Loucy (cell line): ENCODE measurements around the gene EIPR1.

Source experiments
- H2AFZ ChIP-seq: fragments of 200-600 bp; sonication (generic); 2 replicates; pipeline ENCODE4 v1.6.0; 2016; ENCODE audit warnings: antibody characterized with exemption, mild to moderate bottlenecking, low read length, moderate library complexity
- H3F3A ChIP-seq: fragments of 200-600 bp; 2 replicates; pipeline ENCODE4 v1.6.0; 2016; ENCODE audit warnings: antibody characterized with exemption, low read depth, mild to moderate bottlenecking
- H3K27me3 ChIP-seq: fragments of 200-600 bp; sonication (generic); 2 replicates; pipeline ENCODE4 v1.6.1; 2014; ENCODE audit warnings: low read length, mild to moderate bottlenecking; ENCODE audit not compliant: insufficient read depth, poor library complexity, severe bottlenecking
- H3K36me3 ChIP-seq: fragments of 200-600 bp; sonication (generic); 2 replicates; pipeline ENCODE4 v1.6.1; 2016; ENCODE audit warnings: low read length; ENCODE audit not compliant: insufficient read depth
- H3K4me1 ChIP-seq: fragments of 200-600 bp; sonication (generic); 2 replicates; pipeline ENCODE4 v1.5.1; 2014; ENCODE audit warnings: low read length, mild to moderate bottlenecking; ENCODE audit not compliant: insufficient read depth, poor library complexity, severe bottlenecking
- H3K4me2 ChIP-seq: fragments of 200-600 bp; sonication (generic); 2 replicates; pipeline ENCODE4 v1.6.0; 2014; ENCODE audit warnings: antibody characterized with exemption, low read length, low read depth, mild to moderate bottlenecking; ENCODE audit not compliant: poor library complexity, severe bottlenecking
- H3K4me3 ChIP-seq: fragments of 200-600 bp; sonication (generic); 2 replicates; pipeline ENCODE4 v1.5.1; 2014; ENCODE audit warnings: low read length, mild to moderate bottlenecking, mixed read lengths; ENCODE audit not compliant: poor library complexity, severe bottlenecking
- H3K79me2 ChIP-seq: fragments of 200-600 bp; sonication (generic); 2 replicates; pipeline ENCODE4 v1.6.1; 2014; ENCODE audit warnings: low read length; ENCODE audit not compliant: insufficient read depth
- H3K9ac ChIP-seq: fragments of 200-600 bp; sonication (generic); 2 replicates; pipeline ENCODE4 v1.6.0; 2014; ENCODE audit warnings: mild to moderate bottlenecking, low read depth, low read length, moderate library complexity; ENCODE audit not compliant: poor library complexity, severe bottlenecking
- H3K9me2 ChIP-seq: fragments of 200-600 bp; sonication (generic); replicated peaks from 2 replicates; pipeline ENCODE4 v1.6.1; 2016; ENCODE audit warnings: low read depth, low read length, mixed read lengths
- H3K9me3 ChIP-seq: fragments of 200-600 bp; sonication (generic); 2 replicates; pipeline ENCODE4 v1.6.1; 2014; ENCODE audit warnings: mild to moderate bottlenecking, antibody characterized with exemption, low read length, low read depth; ENCODE audit not compliant: insufficient read depth
- H4K20me1 ChIP-seq: fragments of 200-600 bp; sonication (generic); 2 replicates; pipeline ENCODE4 v1.6.0; 2014; ENCODE audit warnings: antibody characterized with exemption, low read length, mild to moderate bottlenecking; ENCODE audit not compliant: insufficient read depth, poor library complexity, severe bottlenecking
- CTCF ChIP-seq: fragments of 200-600 bp; sonication (generic); conservative IDR thresholded peaks from 2 replicates; pipeline ENCODE4 v1.5.1; 2014; ENCODE audit warnings: mild to moderate bottlenecking, antibody characterized with exemption, low read length
- EZH2phosphoT487 ChIP-seq: fragments of 200-600 bp; IDR thresholded peaks from 2 replicates; pipeline ENCODE4 v1.6.1; 2018; ENCODE audit warnings: antibody characterized with exemption, mild to moderate bottlenecking, moderate library complexity, borderline replicate concordance

The EIPR1 gene

GRCh38 chr2:3142961-3143571 is 234.6 kb downstream of the EIPR1 start:
- Histone ChIP-seq H3K9me2 (no peaks in the 10 kb centered on the region), H3K4me1 (no peaks in the 10 kb centered on the region), H4K20me1 (no peaks in the 10 kb centered on the region), H3K36me3 (no peaks in the 10 kb centered on the region), H3K9ac (no peak overlapping the region), H3K9me3 (peaks cover 3% of the 10 kb centered on the region; the same call in 1 of the 2 replicates), H2AFZ (no peak overlapping the region), H3K4me3 (no peak overlapping the region), H3K27me3 (no peaks in the 10 kb centered on the region), H3F3A (no peaks in the 10 kb centered on the region), H3K4me2 (no peak overlapping the region), H3K79me2 (no peaks in the 10 kb centered on the region)
- no peak for TF ChIP-seq CTCF
- TF ChIP-seq EZH2phosphoT487 = no peak

GRCh38 chr2:3142210-3142609 is 235.4 kb downstream of the EIPR1 start:
- TF ChIP-seq EZH2phosphoT487 (no peak), CTCF (no peak)
- Histone ChIP-seq H3K4me3 (no peak overlapping the region), H3K9ac (no peak overlapping the region), H4K20me1 (no peaks in the 10 kb centered on the region), H3K27me3 (no peaks in the 10 kb centered on the region), H3F3A (no peaks in the 10 kb centered on the region), H3K4me2 (no peak overlapping the region), H3K4me1 (no peaks in the 10 kb centered on the region), H3K79me2 (no peaks in the 10 kb centered on the region), H3K9me3 (peaks cover 9% of the 10 kb centered on the region; the same call in 1 of the 2 replicates), H3K36me3 (no peaks in the 10 kb centered on the region), H3K9me2 (no peaks in the 10 kb centered on the region), H2AFZ (no peak overlapping the region)

- H3K4me1 ChIP-seq = no peaks in the 10 kb centered on the region
- H3K4me2 ChIP-seq = no peak overlapping the region
- H2AFZ ChIP-seq = no peak overlapping the region
- no peak overlapping the region for H3K4me3 ChIP-seq
- no peaks in the 10 kb centered on the region for H3K79me2 ChIP-seq
- no peaks in the 10 kb centered on the region for H3K27me3 ChIP-seq
- no peaks in the 10 kb centered on the region for H3K36me3 ChIP-seq
- H3K9ac ChIP-seq = no peak overlapping the region
- H3F3A ChIP-seq = no peaks in the 10 kb centered on the region
- peaks cover 10% of the 10 kb centered on the region; the same call in 1 of the 2 replicates for H3K9me3 ChIP-seq
- H4K20me1 ChIP-seq = no peaks in the 10 kb centered on the region
- no peaks in the 10 kb centered on the region for H3K9me2 ChIP-seq
- no peak for TF ChIP-seq EZH2phosphoT487
- no peak for TF ChIP-seq CTCF
Measured at GRCh38 chr2:3141696-3142095, 235.9 kb downstream of the EIPR1 start.
